AG04450 (cell line): Measurements from ENCODE around the gene TCEAL3. TPM values are rescaled to one million over a fixed set of nuclear protein-coding genes. Genes with fewer than 3 reads are reported as not detected.
A peak's percentile ranks its signal among the peaks of the same experiment; 100 is the strongest.

Experiments used
- CTCF ChIA-PET: fragments of 300-600, 350-600 bp; formaldehyde crosslinking; extraction: SDS; loops from one replicate; lab custom pipeline; 2022; ENCODE audit warnings: antibody characterized with exemption, inconsistent platforms; lab: Charles Lee
- POLR2A ChIA-PET: fragments of 350-600 bp; formaldehyde crosslinking; extraction: SDS; loops from one replicate; lab custom pipeline; 2021; ENCODE audit warnings: antibody characterized with exemption, inconsistent platforms; lab: Yijun Ruan, JAX
- DNase-seq: peaks from one replicate; pipeline ENCODE4 v3.0.0-alpha.2; 2011; ENCODE audit warnings: low read depth, low spot score
- H3K27ac ChIP-seq: one replicate; pipeline ENCODE4 v1.5.1; 2012; ENCODE audit warnings: low read depth, low read length, control low read depth
- H3K27me3 ChIP-seq: one replicate; pipeline ENCODE4 v1.6.0; 2012; ENCODE audit warnings: low read length; ENCODE audit not compliant: control insufficient read depth, insufficient read depth
- H3K4me3 ChIP-seq: 2 replicates; pipeline ENCODE4 v1.5.1; 2011; ENCODE audit warnings: mild to moderate bottlenecking, low read depth, low read length, control low read depth
- H3K9me3 ChIP-seq: 2 replicates; pipeline ENCODE4 v1.5.1; 2012; ENCODE audit warnings: low read length; ENCODE audit not compliant: control insufficient read depth, insufficient read depth
- CTCF ChIP-seq: IDR thresholded peaks from 2 replicates; pipeline ENCODE4 v1.5.1; 2011; ENCODE audit warnings: low read depth, low read length, control low read depth, inconsistent platforms
- polyA minus RNA-seq: library from RNA; depleted of rRNA, polyadenylated mRNA; stranded (reverse); fragments of >200 nt; gene quantifications from 2 replicates; pipeline ENCODE4 v1.2.3, GENCODE V29; 2011; rRNA and poly(A)+ RNA removed
- polyA plus RNA-seq: library from polyadenylated mRNA; depleted of rRNA; stranded (reverse); fragments of >200 nt; gene quantifications from 2 replicates; pipeline ENCODE4 v1.2.3, GENCODE V29; 2011; rRNA removed

The TCEAL3 gene
- polyA plus RNA-seq = 23.0 and 28.1 TPM in 2 replicates
- 5.6 and 8.7 TPM in 2 replicates for polyA minus RNA-seq

GRCh38 chrX:103607364-103608305 lies at the start of gene TCEAL3:
TSS of gene TCEAL3 (plus strand) at chrX:103607963. CDS start at chrX:103609065, 1,102 bp downstream.
- CTCF ChIA-PET = no interaction called here
- TF ChIP-seq CTCF = no peak
- no peak for DNase-seq
- peak within 1 kb of the TSS; percentile 47 for H3K27ac ChIP-seq
- no peaks in the 10 kb centered on the region for H3K27me3 ChIP-seq
- no peaks in the 10 kb centered on the region for H3K9me3 ChIP-seq
- peak within 1 kb of the TSS; percentile 72 for H3K4me3 ChIP-seq
- POLR2A ChIA-PET = interaction anchor here (1.0 kb wide), 1 partner anchor 22 kb away, joined by 4 read pairs; no protein-coding TSS in a partner anchor

- ChIA-PET CTCF (interaction anchor here (1.1 kb wide), 1 partner anchor 70 kb away, joined by 4 read pairs; no protein-coding TSS in a partner anchor), POLR2A (no interaction called here)
- no peak for TF ChIP-seq CTCF
Observed at GRCh38 chrX:103560256-103560655, 47.5 kb upstream of the TCEAL3 start.

GRCh38 chrX:103562801-103563200 lies 45.0 kb upstream of the TCEAL3 start:
- CTCF ChIA-PET = no interaction called here
- H3K27me3 ChIP-seq = no peaks in the 10 kb centered on the region
- no peak for TF ChIP-seq CTCF
- no peak overlapping the region for H3K4me3 ChIP-seq
- H3K9me3 ChIP-seq = no peaks in the 10 kb centered on the region
- no peak for DNase-seq
- POLR2A ChIA-PET = no interaction called here
- no peak overlapping the region for H3K27ac ChIP-seq

More at GRCh38 chrX:103560256-103560655, 47.5 kb upstream of the TCEAL3 start:
- H3K27ac ChIP-seq = no peak overlapping the region
- no peak overlapping the region for H3K4me3 ChIP-seq
- no peak for DNase-seq
- no peaks in the 10 kb centered on the region for H3K9me3 ChIP-seq
- H3K27me3 ChIP-seq = no peaks in the 10 kb centered on the region

- no peaks in the 10 kb centered on the region for H3K9me3 ChIP-seq
- TF ChIP-seq CTCF = no peak
- no peak overlapping the region for H3K27ac ChIP-seq
- POLR2A ChIA-PET = interaction anchor here (0.8 kb wide), 1 partner anchor 212 kb away, joined by 9 read pairs; no protein-coding TSS in a partner anchor
- H3K4me3 ChIP-seq = no peak overlapping the region
- DNase-seq = no peak
- no peaks in the 10 kb centered on the region for H3K27me3 ChIP-seq
- CTCF ChIA-PET = interaction anchor here (1.1 kb wide), 1 partner anchor 65 kb away, joined by 4 read pairs; no protein-coding TSS in a partner anchor
Observed at GRCh38 chrX:103565197-103565596, 42.6 kb upstream of the TCEAL3 start.
